Limb (tissue), 2 donors: ENCODE measurements around the gene MYOM1.
"Not testable (repeated sequence)": the region's sequence is repeated elsewhere in the genome, so short reads cannot be mapped to it uniquely, and the experiment has no call there.

Experiments
- DNase-seq, 2 donors: peaks; one replicate each; pipeline ENCODE4 v3.0.0-alpha.2; 2016; ENCODE audit errors: extremely low spot score in 2 of 2

MYOM1 gene

DNA sequence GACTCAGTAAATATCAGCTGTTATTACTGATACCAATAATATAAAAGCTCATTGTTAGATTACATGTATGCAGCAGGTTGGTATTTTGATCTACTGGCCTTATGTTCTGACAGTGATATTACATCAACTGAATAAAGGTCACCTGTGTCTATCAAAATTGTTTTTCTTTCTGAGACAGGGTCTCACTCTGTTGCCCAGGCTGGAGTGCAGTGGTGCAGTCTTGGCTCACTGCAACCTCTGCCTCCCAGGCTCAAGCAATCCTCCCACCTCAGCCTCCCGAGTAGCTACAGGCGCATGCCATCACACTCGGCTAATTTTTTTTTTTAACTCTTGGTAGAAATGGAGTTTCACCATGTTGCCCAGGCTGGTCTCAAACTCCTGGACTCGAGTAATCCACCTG, 1.1 kb upstream of the MYOM1 start:
- not testable (repeated sequence) for DNase-seq

DNA sequence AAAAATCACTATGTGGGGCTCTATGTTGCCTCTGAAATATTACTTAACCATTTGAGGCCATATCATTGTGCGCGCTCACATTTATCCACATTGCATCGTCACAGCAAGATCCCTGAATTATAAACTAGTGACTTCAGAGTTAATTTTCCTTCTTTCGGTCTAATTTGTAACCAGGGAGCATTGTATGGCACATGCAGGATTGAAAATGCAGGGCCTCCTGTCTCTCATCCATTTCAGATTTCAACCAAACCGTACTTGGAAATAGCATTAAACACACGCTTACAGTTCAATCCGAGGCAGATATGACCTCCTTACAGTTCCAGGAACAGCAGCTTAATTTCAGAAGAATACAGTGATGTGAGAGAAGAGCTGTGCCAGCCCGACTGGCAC, 532 bp downstream of the MYOM1 start:
- DNase-seq: no peak

DNA sequence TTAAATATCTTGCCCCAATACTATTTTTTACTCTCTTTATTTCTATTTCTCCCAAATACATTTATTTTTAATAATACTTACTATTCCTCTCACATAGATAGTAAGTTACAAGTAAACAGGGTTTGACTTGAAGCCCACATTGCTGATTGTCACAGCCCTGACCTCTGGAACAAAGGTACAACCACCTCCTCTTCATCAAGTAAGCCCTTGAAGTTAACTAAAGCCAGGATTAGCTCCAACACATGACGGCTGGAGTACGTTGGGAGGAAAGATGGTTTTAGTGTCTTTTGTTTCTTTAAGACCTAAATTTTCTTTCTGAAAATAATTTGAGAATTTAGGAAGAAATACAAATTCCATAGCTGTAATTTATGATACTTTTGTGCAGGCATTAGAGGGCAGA, 949 bp downstream of the MYOM1 start:
- DNase-seq: no peak

DNA sequence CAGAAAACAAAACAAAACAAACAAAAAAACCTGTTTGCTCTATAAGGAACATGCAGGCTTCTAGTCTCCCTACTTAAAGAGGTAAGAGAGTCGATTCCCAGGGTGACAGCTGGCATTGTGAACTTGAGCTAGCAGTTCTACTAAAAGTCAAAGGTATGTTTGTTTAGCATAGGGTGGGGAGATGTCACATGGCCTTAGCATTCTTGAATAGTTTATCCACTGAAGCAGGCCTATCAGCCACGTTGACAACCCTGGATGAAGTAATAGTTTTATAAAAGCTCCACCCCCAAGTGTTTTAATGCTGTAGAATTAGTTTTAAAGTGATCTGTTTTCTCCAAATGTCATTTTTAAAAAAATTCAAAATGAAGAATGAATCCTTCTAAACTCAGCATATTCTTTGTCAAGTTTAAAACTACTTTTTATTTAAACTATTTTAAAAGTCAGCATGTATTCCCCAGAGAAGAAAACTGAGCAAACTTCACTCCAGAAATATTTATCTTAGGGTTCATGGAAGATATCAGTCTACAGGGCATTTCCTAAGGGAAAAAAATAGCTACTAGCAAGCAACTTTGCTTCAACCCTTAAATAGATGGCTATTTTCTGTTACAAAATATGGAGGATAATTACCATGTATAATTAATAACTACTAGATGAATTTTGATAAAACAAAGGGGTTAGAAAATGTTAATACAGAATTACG, 1.7 kb downstream of the MYOM1 start:
- peak in 1 of 2 donors; percentile 24 for DNase-seq

DNA sequence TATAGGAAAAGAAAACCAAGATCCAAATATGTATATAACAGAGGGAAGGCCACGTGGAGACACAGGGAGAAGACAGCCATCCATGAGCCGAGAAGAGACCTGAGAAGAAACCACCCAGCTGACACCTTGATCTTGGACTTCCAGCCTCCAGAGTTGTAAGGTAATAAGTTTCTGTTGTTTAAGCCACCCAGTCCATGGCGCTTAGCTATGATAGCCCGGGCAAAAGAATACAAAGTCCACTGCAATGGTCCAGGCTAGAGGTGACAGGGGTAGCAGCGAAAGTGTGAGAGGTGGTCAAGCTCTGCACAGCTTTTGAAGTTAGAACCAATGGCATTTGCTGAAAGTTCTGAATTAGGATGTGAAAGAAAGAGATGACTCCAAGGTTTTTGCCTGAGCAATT, 2.8 kb downstream of the MYOM1 start:
- DNase-seq: no peak

DNA sequence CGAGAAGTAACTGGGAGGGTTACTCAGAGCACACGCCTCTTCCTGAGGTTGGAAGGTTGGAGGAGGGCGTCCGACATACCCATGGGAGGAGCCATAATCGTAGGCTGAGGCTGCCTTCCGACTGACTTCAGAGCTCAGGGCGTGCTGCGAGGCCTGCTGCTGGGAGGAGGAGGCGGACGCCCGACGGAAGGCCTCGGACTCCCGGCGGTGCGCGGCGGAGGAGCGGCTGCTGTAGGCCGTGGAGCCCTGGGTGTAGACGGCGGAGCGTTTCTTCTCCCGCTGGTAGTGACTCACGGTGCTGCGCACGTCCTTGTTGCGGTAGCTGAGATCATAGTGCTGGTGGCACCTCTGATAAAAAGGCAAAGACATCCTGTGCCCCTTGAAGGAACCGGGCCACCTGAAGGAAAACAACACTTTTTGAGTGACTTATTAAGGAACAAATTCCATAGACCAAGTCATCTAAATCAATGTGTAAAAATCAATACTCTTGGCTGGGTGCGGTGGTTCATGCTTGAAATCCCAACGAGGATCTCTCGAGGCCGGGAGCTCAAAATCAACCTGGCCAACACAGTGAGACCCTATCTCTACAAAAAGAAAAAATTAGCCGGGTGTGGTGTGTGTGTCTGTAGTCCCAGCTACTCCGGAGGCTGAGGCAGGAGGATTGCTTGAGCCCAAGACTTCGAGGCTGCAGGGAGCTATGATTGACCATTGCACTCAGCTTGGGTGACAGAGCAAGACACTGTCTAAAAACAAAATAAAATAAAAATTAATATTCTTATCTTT, 4.7 kb downstream of the MYOM1 start:
- DNase-seq: no peak

DNA sequence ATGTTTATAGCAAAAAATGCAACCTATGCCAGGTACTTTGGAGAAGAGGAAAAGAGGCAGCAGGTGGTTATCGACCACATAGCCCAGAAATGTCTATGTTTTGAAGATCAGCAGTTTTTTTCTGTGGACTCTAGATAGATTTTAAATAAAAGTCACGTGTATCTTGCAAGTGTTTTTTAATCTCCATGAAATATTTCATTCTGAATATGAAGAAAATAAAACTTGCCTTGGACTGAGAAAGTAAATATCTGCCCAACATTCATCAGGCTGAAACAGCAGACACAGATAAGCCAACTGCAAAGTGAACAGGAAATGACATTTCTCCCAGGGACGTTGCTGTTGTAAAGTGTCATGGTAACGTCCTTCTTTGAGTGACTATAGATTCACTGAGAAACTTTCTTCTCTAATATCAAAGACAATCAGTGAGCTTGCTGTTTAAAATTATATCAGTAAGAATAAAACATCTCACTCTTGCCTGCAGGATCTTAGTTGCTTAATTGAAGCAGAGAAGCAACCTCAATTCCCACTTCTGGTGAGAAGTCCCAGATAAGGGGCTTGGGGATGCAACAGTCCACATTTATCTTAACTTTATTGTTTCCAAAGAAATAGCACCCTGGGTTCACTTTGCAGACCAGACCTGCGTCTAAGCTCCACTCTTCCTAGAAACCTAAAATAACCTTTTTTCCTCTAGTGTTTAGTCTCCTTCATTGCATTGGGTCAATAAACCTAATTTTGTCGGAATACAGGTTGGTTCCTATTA, 6.3 kb downstream of the MYOM1 start:
- no peak for DNase-seq

DNA sequence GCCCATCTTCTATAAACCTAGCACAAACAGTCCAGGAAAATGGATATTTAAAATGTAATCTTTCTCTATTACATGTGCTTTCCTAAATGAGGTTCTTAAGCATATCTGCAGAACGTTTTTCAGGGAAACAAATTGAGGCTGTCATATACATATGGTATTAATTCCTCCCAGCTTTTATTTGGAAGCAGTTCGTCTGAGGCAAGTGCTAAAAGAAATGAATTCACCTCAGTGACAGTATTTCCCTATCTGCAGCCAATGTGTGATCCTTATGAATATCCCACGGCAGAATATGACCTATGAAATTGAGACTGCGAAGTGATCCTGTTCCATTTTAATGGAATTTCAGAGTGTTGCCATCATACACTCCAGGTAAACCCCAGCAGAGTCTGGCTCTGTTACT, 7.1 kb downstream of the MYOM1 start:
- peak in 1 of 2 donors; percentile 45 for DNase-seq

DNA sequence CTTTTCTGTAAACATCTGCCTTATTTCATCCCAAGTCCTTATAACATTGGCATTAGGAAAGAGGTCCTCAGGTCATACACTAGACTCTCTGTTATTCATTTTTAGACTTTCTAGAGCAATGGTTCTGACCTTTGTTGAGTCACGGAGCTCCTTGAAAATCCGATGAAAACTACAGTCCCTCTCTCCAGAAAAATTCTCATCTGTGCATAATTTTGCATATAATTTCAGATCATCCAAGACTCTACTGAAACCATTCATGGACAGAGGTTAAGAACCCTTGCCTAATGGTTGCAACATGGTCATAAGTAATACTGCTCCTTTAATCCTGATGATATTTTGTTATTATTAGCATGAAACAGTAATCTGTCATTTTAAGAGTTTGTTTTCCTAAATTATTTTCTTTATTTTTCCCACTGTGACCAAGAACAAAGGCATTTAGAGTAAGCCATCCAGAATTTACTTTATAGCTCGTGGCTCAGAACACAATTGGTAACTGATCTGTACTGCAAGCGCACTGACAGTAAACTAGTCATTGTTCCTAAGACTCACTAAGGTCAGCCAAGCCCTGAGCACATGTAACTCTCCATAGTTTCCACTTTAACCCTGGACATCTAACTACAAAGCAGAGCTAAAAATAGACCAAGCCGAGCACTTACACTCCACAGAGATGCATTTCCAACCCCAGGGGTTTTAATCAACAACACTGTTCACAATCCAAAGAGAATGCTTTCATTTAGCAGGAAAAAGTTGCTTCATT, 8.4 kb downstream of the MYOM1 start:
- peak in 1 of 2 donors; percentile 29 for DNase-seq

DNA sequence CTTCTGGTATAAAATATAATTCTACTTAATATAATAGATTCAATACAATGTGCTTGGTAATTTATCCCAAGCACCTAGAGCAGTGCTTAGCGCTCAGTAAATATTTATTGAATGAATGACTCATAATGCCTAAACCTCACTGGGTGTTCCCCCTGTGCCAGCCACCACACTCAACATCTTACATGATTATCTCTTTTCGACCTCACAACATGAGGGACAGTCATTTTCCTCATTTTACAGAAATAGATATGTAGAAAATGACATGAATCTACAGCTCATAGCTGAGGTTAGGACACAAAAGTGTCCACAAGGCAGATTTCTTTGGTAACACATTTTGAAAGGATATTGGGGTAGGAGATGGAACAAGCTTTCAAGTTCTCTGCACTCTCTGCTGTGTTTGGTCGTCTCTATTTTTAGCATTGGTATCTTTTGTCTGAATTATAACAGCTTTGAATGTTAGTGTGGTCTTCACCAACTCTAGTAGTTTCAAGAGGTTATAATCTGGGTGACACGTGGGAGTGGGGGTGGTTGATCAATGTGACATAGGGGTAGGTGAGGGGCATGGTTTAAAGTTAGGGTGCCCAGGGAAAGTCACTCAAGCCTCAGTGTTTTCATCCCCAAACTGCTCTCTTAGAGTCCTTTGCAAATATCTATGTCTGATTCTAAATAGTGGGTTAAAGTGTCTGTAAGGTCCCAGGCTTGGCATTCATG, 9.8 kb downstream of the MYOM1 start:
- no peak for DNase-seq

DNA sequence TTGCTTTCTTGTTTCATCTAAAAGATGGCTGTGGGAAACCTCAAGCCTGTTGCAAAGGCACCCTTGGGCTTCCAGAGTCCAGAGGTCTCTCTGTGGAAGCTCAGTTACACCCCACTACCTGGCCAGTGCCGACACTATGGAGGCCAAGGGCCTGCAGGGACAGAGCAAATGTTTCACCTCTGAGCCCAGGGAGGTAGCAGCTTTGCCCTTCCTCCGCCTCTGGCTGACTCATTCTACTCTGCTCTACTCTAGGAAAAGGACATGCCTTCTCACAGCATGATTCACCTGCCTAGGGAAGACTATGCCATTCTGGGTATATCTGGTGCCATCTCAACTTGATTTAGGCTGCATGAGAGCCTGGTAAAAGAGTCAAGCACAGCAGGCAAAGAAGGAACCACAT, 12.2 kb downstream of the MYOM1 start:
- no peak for DNase-seq

DNA sequence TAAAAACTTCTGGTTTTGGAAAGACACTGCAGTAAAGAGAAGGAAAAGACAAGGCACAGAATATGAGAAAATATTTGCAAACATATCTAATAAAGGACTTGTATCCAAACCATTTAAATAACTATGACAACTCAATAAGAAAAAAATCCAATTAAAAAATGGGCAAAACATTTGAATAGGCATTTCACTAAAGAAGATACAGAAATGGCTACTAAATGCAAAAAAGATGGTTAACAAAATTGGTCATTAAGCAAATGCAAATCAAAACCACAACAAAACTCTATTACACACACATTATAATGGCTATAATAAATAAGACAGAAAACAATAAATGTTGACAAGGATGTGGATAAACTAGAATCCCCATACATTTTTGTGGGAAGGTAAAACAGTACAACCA, 14.5 kb downstream of the MYOM1 start:
- DNase-seq: no peak

DNA sequence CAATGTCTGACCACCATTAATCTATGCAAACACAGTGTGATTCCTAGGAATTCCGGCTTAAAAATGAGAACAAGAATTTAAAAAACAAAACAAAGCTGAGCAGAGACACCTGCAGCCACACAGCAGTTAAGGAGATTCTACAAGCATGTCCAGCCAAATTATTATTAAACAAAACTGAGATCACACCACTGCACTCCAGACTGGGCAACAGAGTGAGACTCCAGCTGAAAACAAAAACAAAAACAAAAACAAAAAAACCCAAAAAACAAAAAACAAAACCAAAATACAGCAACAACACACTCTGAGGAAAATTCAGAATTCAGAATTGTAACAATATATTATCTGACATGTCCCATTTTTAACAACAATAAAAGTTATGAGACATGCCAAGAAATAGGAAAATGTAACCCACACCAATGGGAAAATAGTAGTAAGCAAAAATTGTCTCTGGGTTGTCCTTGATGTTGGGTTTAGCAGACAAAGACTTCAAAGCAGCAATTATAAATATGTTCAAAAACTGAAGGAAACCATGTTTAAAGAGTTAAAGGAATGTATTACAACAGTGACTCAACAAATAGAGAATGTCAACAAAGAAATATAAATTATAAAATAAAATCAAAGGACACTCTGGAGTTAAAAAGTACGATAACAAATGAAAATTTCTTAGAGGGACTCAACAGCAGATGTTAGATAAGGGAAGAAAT, 19.7 kb downstream of the MYOM1 start:
- DNase-seq: no peak

DNA sequence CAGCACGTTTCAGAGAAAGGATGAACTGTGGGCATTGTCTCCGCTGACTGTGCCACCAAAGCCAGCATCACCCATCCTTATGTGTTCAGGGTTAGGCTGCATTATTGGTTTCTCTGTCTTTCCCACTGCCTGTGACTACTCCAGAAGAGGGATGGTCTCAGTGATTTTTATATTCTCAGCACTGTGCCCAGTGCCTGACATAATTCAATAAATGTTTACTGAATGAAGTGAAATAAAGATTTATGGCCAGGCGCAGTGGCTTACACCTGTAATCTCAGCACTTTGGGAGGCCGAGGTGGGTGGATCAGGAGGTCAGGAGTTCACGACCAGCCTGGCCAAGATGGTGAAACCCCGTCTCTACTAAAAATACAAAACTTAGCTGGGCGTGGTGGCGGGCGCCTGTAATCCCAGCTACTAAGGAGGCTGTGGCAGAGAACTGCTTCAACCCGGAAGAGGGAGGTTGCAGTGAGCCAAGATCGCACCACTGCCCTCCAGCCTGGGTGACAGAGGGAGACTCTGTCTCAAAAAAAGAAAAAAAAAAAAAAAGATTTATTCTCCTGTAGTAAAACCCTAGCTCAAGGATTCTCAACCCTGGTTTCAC, 21.4 kb downstream of the MYOM1 start:
- not testable (repeated sequence) for DNase-seq

DNA sequence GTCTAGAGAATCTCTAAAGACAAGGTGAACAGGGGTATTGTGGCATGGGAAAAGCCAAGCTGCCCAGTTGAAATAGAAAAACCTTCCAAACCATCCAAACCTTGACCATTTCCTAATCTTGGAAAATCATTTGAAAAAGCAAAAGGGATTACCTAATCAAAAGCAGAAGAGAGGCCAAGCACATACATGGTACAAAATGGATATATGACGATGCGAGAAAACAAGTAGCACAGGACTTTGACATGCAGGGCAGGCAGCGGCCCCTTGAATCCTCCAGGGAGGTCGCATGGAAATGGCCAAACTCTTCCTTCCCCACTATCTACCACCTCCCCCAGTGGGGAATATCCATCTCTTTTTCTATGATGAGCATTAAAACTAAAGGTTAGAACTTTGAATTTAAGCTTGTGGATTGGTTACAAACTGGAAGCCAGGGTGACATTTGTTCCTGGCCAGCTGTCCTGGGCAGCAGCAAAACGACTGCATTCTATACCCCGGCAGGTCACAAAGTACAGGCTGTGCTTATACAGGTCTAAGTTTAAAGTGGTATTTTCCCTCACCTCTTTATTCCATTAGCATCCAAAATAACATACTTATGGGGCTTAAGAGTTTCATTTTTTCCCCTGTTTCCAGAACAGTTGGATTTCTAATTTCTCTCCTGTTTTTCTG, 24.7 kb downstream of the MYOM1 start:
- no peak for DNase-seq

DNA sequence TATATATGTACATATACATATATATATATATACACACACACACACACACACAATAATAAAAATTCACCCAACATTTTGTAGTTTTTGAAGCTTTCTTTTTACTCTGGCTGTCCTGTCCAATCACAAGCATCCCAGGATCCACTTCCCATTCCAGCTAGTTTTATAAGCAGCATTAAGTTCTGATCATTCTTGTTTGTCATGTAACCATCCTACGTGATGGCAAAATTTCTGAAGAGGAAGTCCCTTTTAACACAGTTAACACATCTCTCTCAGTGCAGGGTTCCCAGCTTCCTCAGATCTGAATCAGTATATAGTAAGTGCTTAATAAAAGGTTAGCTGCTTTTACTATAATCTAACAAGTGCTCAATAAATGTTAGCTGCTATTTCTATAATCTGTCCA, 26.4 kb downstream of the MYOM1 start:
- DNase-seq: no peak

DNA sequence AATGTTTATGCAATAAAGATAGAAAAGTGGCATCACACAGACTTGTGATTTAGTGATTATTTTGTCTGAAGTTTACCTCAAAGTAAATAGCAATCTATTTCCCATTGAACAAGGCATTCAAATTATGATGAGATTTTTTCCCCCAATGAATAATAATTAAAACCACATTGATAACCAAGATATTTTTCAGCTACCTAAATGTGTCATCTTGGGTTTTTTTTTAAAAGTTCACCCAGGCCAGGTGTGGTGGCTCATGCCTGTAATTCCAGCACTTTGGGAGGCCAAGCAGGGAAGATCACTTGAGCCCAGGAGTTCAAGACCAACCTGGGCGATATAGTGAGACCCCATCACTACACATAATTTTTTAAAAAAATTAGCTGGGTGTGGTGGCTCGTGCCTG, 27.0 kb downstream of the MYOM1 start:
- no peak for DNase-seq

DNA sequence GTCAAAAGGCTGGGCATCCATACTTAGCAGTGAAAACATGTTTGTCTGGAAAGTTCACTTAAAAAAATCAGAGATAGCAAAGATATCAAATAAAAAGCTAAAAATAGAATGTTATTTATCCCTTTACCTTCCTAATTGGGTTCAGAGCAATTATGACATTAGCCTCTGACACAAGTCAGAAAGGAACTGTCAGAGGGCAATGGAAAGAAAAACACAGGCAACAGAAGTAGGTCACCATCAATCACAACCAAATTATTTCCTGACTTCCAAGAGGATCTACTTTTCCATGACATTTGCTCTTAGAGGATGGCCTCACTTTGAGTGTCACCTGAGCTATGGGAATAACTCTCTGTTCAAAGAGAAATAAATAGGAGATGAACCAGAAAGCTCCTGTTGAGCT, 27.5 kb downstream of the MYOM1 start:
- DNase-seq: no peak

DNA sequence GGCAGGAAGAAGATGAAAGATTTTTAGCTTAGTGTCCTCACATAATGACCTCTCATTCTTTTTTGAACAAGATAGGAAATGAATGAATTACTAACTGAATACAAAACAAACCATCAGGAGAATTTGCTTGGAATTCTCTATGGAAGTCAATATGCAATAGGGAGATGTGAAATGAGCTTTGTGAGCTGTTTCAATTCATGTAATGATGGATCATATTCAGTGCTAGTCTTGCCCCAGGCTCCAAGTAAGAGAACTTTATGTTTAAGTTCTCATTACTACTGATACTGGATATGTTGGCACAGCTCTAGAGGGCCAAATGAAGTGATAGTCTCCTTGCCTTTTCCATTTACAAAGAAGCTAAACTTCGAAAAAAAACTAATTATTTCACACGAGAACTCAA, 29.2 kb downstream of the MYOM1 start:
- DNase-seq: no peak
